CD14-positive monocyte (primary cell): ENCODE data around the gene IFI27. TPM values are rescaled to one million over a fixed set of nuclear protein-coding genes. Genes with fewer than 3 reads are reported as not detected.

Source experiments
- DNase-seq, 3 donors: peaks; one replicate each; pipeline ENCODE4 v3.0.0-alpha.2; 2011 to 2022
- H2AFZ ChIP-seq: 2 replicates; pipeline ENCODE4 v1.6.0; 2012; ENCODE audit warnings: mild to moderate bottlenecking, low read depth, low read length, inconsistent platforms; ENCODE audit not compliant: insufficient read depth, poor library complexity, severe bottlenecking
- H3K27ac ChIP-seq, 2 donors: 1 replicate in 1 of 2; 2 replicates in 1 of 2; pipeline ENCODE4 v1.5.1; 2012 to 2013; ENCODE audit warnings: low read length in 2 of 2, control low read depth in 1 of 2, inconsistent platforms in 1 of 2, low read depth in 1 of 2, mild to moderate bottlenecking in 1 of 2
- H3K27me3 ChIP-seq, 2 donors: one replicate each; pipeline versions ENCODE4 v1.6.0 to v1.6.1; 2011 to 2013; ENCODE audit warnings: low read length in 2 of 2; ENCODE audit not compliant: control insufficient read depth in 2 of 2, insufficient read depth in 2 of 2
- H3K36me3 ChIP-seq, 2 donors: replicated peaks in 1 of 2; 1 replicate in 1 of 2; 2 replicates in 1 of 2; pipeline versions ENCODE4 v1.5.1 to v1.6.1; 2012 to 2013; ENCODE audit warnings: low read length in 2 of 2, control low read depth in 1 of 2, inconsistent platforms in 1 of 2, mild to moderate bottlenecking in 1 of 2; ENCODE audit not compliant: insufficient read depth in 2 of 2, control insufficient read depth in 1 of 2
- H3K4me1 ChIP-seq, 2 donors: 1 replicate in 1 of 2; 2 replicates in 1 of 2; pipeline versions ENCODE4 v1.5.1 to v1.6.1; 2012 to 2013; ENCODE audit warnings: low read length in 2 of 2, control low read depth in 1 of 2, inconsistent platforms in 1 of 2, mild to moderate bottlenecking in 1 of 2, moderate library complexity in 1 of 2; ENCODE audit not compliant: insufficient read depth in 2 of 2, control insufficient read depth in 1 of 2
- H3K4me2 ChIP-seq: replicated peaks from 2 replicates; pipeline ENCODE3; 2012; ENCODE audit warnings: low read length, moderate library complexity, mild to moderate bottlenecking; ENCODE audit not compliant: poor library complexity, severe bottlenecking; ENCODE audit errors: extremely low read depth
- H3K4me3 ChIP-seq, 3 experiments: fragments of 200-600 bp in 1 of 3; sonication (generic) in 1 of 3; replicated peaks in 1 of 3; 1 replicate in 2 of 3; 2 replicates in 1 of 3; pipeline ENCODE4 v1.5.1; 2011 to 2013; ENCODE audit warnings: low read length in 3 of 3, mild to moderate bottlenecking in 3 of 3, control low read depth in 2 of 3, low read depth in 2 of 3, inconsistent platforms in 1 of 3, moderate library complexity in 1 of 3
- H3K79me2 ChIP-seq: 2 replicates; pipeline ENCODE4 v1.6.0; 2012; ENCODE audit warnings: mild to moderate bottlenecking, control low read depth, inconsistent platforms, low read length, moderate library complexity; ENCODE audit not compliant: insufficient read depth
- H3K9ac ChIP-seq: 2 replicates; pipeline ENCODE4 v1.6.0; 2017; ENCODE audit warnings: low read length, mild to moderate bottlenecking; ENCODE audit not compliant: insufficient read depth, poor library complexity, severe bottlenecking
- H3K9me3 ChIP-seq, 2 donors: replicated peaks in 1 of 2; 1 replicate in 1 of 2; 2 replicates in 1 of 2; pipeline versions ENCODE4 v1.5.1 to v1.6.1; 2012 to 2013; ENCODE audit warnings: low read length in 2 of 2, control low read depth in 1 of 2; ENCODE audit not compliant: control insufficient read depth in 1 of 2, insufficient read depth in 1 of 2
- H4K20me1 ChIP-seq: 2 replicates; pipeline ENCODE4 v1.6.0; 2012; ENCODE audit warnings: mild to moderate bottlenecking, low read length, control low read depth, moderate library complexity; ENCODE audit not compliant: insufficient read depth
- H3K27ac Mint-ChIP-seq, 7 donors: one replicate each; pipeline ENCODE4 v1.8.0; 2020; ENCODE audit warnings: mild to moderate bottlenecking in 7 of 7, mixed read lengths in 7 of 7, moderate library complexity in 6 of 7, inconsistent platforms in 2 of 7
- H3K27me3 Mint-ChIP-seq, 3 donors: one replicate each; pipeline ENCODE4 v1.8.0; 2021 to 2022; ENCODE audit warnings: low read depth in 3 of 3, mild to moderate bottlenecking in 3 of 3, mixed read lengths in 3 of 3, moderate library complexity in 3 of 3, inconsistent platforms in 1 of 3
- H3K36me3 Mint-ChIP-seq, 2 donors: one replicate each; pipeline ENCODE4 v1.8.0; 2020; ENCODE audit warnings: mixed read lengths in 2 of 2, inconsistent platforms in 1 of 2, mild to moderate bottlenecking in 1 of 2
- H3K4me1 Mint-ChIP-seq: one replicate; pipeline ENCODE4 v1.8.0; 2020; ENCODE audit warnings: mild to moderate bottlenecking, mixed read lengths
- H3K4me3 Mint-ChIP-seq, 2 donors: one replicate each; pipeline ENCODE4 v1.8.0; 2020; ENCODE audit warnings: mild to moderate bottlenecking in 2 of 2, mixed read lengths in 2 of 2, moderate library complexity in 1 of 2
- H3K9me3 Mint-ChIP-seq, 7 donors: one replicate each; pipeline ENCODE4 v1.8.0; 2020 to 2022; ENCODE audit warnings: mixed read lengths in 7 of 7, mild to moderate bottlenecking in 6 of 7, moderate library complexity in 6 of 7, inconsistent platforms in 2 of 7
- WGBS: methylation state at CpG from one replicate; pipeline ENCODE4 v1.1.5; 2013; ENCODE audit warnings: missing lambda C conversion rate; ENCODE audit not compliant: insufficient coverage; 5-methylcytosine and 5-hydroxymethylcytosine counted together
- intact Hi-C, 2 donors: fragments of 100-400 bp; cut with micrococcal nuclease; formaldehyde crosslinking; loops; one replicate each; pipeline versions ENCODE4 v1.15.0 to v1.15.1; 2023
- polyA plus RNA-seq, 3 donors: library from polyadenylated mRNA; depleted of rRNA in 1 of 3; unstranded in 2 of 3; stranded (reverse) in 1 of 3; fragments of 300-500 nt in 2 of 3; fragments of >200 nt in 1 of 3; fragmentation: Illumina TruSeq in 2 of 3; gene quantifications; 1 replicate in 2 of 3; 2 replicates in 1 of 3; pipeline ENCODE4 v1.2.3, GENCODE V29; 2012 to 2021
- TF ChIP-seq, protein P1 (sequence below): fragments of 200-600 bp; IDR thresholded peaks from one replicate; pipeline ENCODE4 v1.8.0; 2022; ENCODE audit warnings: antibody characterized with exemption, mild to moderate bottlenecking

IFI27 gene
- polyA plus RNA-seq, 3 donors, result 3.0 to 3.9 (median 3.3) TPM

DNA sequence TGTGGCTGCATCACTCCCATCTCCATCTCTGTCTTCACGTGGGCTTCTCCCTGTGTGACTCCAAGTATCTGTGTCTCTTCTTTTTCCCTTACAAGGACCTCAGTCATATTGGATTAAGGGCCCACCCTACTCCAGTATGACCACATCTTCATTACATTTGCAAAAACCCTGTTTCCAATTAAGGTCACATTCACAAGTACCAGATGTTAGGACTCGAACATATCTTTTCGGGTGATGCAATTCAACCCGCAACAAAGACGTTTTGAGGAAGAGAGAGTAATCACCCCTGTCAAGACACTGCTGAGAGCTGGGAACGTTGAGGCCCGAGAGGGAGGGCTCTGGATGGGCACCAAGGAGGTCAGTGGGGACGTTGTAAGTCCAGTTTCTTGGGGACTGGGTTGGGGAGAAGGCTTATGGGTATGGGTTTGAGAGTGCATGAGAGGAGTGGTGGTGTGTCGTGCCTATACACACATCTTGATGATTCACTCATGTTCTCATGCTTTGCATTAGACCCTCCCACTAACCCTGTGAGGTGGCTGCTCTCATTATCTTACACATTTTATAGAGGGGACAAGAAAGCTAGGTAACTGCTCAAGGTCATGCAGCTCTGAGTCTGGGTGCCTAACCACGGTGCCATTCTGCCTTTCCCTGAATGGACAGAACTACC lies 12.1 kb upstream of the IFI27 start:
- Histone ChIP-seq H3K4me1 (peaks cover 6 to 10% of the 10 kb centered on the region in 2 donors), H3K4me2 (no peak overlapping the region), H3K4me3 (no peak overlapping the region), H3K9me3 (no peaks in the 10 kb centered on the region), H3K9ac (no peak overlapping the region), H4K20me1 (no peaks in the 10 kb centered on the region), H3K27ac (no peak overlapping the region), H2AFZ (peak overlapping the region; percentile 37), H3K36me3 (no peaks in the 10 kb centered on the region), H3K27me3 (no peaks in the 10 kb centered on the region), H3K79me2 (no peaks in the 10 kb centered on the region)
- peaks cover 0 to 1% (median 0%) of the 10 kb centered on the region in 3 donors for H3K27me3 Mint-ChIP-seq
- peak overlapping the region in 1 of 7 donors; percentile 2 for H3K27ac Mint-ChIP-seq
- peak in 2 of 3 donors; percentile 1 to 26 for DNase-seq
- no peaks in the 10 kb centered on the region for H3K9me3 Mint-ChIP-seq
- 56% methylated on average over 2 of the region's 10 CpGs for WGBS
- peaks cover 16% of the 10 kb centered on the region for H3K4me1 Mint-ChIP-seq
- TF ChIP-seq, protein P1, sequence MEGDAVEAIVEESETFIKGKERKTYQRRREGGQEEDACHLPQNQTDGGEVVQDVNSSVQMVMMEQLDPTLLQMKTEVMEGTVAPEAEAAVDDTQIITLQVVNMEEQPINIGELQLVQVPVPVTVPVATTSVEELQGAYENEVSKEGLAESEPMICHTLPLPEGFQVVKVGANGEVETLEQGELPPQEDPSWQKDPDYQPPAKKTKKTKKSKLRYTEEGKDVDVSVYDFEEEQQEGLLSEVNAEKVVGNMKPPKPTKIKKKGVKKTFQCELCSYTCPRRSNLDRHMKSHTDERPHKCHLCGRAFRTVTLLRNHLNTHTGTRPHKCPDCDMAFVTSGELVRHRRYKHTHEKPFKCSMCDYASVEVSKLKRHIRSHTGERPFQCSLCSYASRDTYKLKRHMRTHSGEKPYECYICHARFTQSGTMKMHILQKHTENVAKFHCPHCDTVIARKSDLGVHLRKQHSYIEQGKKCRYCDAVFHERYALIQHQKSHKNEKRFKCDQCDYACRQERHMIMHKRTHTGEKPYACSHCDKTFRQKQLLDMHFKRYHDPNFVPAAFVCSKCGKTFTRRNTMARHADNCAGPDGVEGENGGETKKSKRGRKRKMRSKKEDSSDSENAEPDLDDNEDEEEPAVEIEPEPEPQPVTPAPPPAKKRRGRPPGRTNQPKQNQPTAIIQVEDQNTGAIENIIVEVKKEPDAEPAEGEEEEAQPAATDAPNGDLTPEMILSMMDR, result no peak
- intact Hi-C loops, result no loop called here
- H3K4me3 Mint-ChIP-seq, result peak overlapping the region in 1 of 2 donors; percentile 63
- H3K36me3 Mint-ChIP-seq, result peaks cover 0 to 15% of the 10 kb centered on the region in 2 donors

DNA sequence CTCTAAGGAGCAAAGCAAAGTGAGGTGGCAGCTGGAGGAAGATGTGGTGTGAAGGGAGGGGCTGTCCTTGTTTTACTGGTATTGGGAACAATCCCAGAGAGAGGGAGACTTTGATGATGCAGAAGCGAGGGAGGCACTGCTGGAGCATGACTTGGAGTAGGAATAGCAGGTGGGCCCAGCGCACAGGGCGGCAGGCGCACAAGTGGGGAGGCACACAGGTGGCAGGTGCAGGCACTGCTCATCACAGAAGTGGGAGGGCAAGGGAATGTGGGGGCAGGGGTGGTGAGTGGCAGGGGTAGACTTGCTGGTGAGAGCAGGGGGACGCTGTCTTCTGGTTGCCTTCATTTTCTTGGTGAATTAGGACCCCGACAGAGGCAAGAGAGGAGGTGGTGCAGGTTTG lies 11.5 kb upstream of the IFI27 start:
- no peak for DNase-seq
- Histone ChIP-seq H2AFZ (no peak overlapping the region), H3K27ac (no peak overlapping the region), H3K4me1 (peaks cover 6 to 10% of the 10 kb centered on the region in 2 donors), H3K9me3 (no peaks in the 10 kb centered on the region), H3K4me3 (no peak overlapping the region), H3K36me3 (no peaks in the 10 kb centered on the region), H4K20me1 (no peaks in the 10 kb centered on the region), H3K4me2 (no peak overlapping the region), H3K79me2 (no peaks in the 10 kb centered on the region), H3K27me3 (no peaks in the 10 kb centered on the region), H3K9ac (no peak overlapping the region)
- TF ChIP-seq, protein P1, result no peak
- 83% methylated on average over 6 of the region's 6 CpGs for WGBS
- Mint-ChIP-seq H3K36me3 (peaks cover 0 to 15% of the 10 kb centered on the region in 2 donors), H3K4me3 (no peak overlapping the region), H3K9me3 (no peaks in the 10 kb centered on the region), H3K4me1 (peaks cover 16% of the 10 kb centered on the region), H3K27me3 (peaks cover 0 to 1% (median 0%) of the 10 kb centered on the region in 3 donors), H3K27ac (no peak overlapping the region)
- intact Hi-C loops, result no loop called here
